ENCODE measurements around the gene CRY2. TPM values are rescaled to one million over a fixed set of nuclear protein-coding genes. Genes with fewer than 3 reads are reported as not detected.

CRY2 gene
- polyA plus RNA-seq, 1 experiment, result 16.7 TPM

- no peak for DNase-seq (ENCODE audit: low read depth)
- Histone ChIP-seq H3K27me3 (ENCODE audit: control insufficient read depth, insufficient read depth, low read length) (no peaks in the 10 kb centered on the region), H3K36me3 (ENCODE audit: control insufficient read depth, insufficient read depth, low read length) (peaks cover 9% of the 10 kb centered on the region), H3K4me3 (ENCODE audit: low read depth, low read length) (no peak overlapping the region)
- POLR2A ChIA-PET, result no interaction called here
- no peak for TF ChIP-seq CTCF (IDR thresholded peaks at IDR 0.05; ENCODE audit: insufficient read depth, low read depth, low read length)
- CTCF ChIA-PET, result interaction anchor here (0.7 to 1.6 kb wide), 2 partner anchors 31 to 545 kb away, joined by 3 read pairs; partner anchors contain the start of gene CRY2
These were observed 30.6 kb downstream of the CRY2 start for GRCh38 chr11:45877845-45878244.

GRCh38 chr11:45879803-45880686, 32.8 kb downstream of the CRY2 start:
- POLR2A ChIA-PET, result no interaction called here
- CTCF ChIA-PET, result interaction anchor here (0.6 to 5.2 kb wide), 3 partner anchors 7 to 113 kb away, joined by 3 to 30 read pairs (median 3); no protein-coding TSS in a partner anchor

GRCh38 chr11:45880772-45881570, 33.7 kb downstream of the CRY2 start:
- no peak for TF ChIP-seq CTCF (IDR thresholded peaks at IDR 0.05; ENCODE audit: insufficient read depth, low read depth, low read length)
- Histone ChIP-seq H3K4me3 (ENCODE audit: low read depth, low read length) (no peak overlapping the region), H3K27me3 (ENCODE audit: control insufficient read depth, insufficient read depth, low read length) (no peaks in the 10 kb centered on the region), H3K36me3 (ENCODE audit: control insufficient read depth, insufficient read depth, low read length) (peaks cover 7% of the 10 kb centered on the region)
- ChIA-PET CTCF (interaction anchor here (0.6 to 5.2 kb wide), 4 partner anchors 8 to 112 kb away, joined by 3 to 30 read pairs (median 4); no protein-coding TSS in a partner anchor), POLR2A (no interaction called here)
- no peak for DNase-seq (ENCODE audit: low read depth)

More at GRCh38 chr11:45879803-45880686, 32.8 kb downstream of the CRY2 start:
- Histone ChIP-seq H3K36me3 (ENCODE audit: control insufficient read depth, insufficient read depth, low read length) (peaks cover 9% of the 10 kb centered on the region), H3K27me3 (ENCODE audit: control insufficient read depth, insufficient read depth, low read length) (no peaks in the 10 kb centered on the region), H3K4me3 (ENCODE audit: low read depth, low read length) (no peak overlapping the region)
- no peak for DNase-seq (ENCODE audit: low read depth)
- TF ChIP-seq CTCF (IDR thresholded peaks at IDR 0.05; ENCODE audit: insufficient read depth, low read depth, low read length), result no peak

- ChIA-PET CTCF (interaction anchor here (1.2 to 5.2 kb wide), 2 partner anchors 9 to 24 kb away, joined by 4 to 30 read pairs; no protein-coding TSS in a partner anchor), POLR2A (no interaction called here)
- peaks cover 7% of the 10 kb centered on the region for H3K36me3 ChIP-seq (ENCODE audit: control insufficient read depth, insufficient read depth, low read length)
- no peak overlapping the region for H3K4me3 ChIP-seq (ENCODE audit: low read depth, low read length)
- peaks cover 2% of the 10 kb centered on the region; the same call in 1 of the 2 replicates for H3K27me3 ChIP-seq (ENCODE audit: control insufficient read depth, insufficient read depth, low read length)
- TF ChIP-seq CTCF (IDR thresholded peaks at IDR 0.05; ENCODE audit: insufficient read depth, low read depth, low read length), result no peak
- no peak for DNase-seq (ENCODE audit: low read depth)
These were observed 34.6 kb downstream of the CRY2 start for GRCh38 chr11:45881708-45882368.

Measured in BJ (cell line).